ES-I3 (cell line): ENCODE measurements around the gene TGFBI.

ENCODE experiments used
- H3K36me3 ChIP-seq: 2 replicates; pipeline ENCODE4 v1.6.1; 2013; ENCODE audit warnings: mild to moderate bottlenecking, low read length, control low read depth, moderate library complexity; ENCODE audit not compliant: insufficient read depth
- H3K4me1 ChIP-seq: 2 replicates; pipeline ENCODE4 v1.6.1; 2013; ENCODE audit warnings: mild to moderate bottlenecking, control low read depth, low read length; ENCODE audit not compliant: insufficient read depth
- H3K9ac ChIP-seq: 2 replicates; pipeline ENCODE4 v1.6.1; 2013; ENCODE audit warnings: low read depth, mild to moderate bottlenecking, low read length, moderate library complexity
- H3K9me3 ChIP-seq: 2 replicates; pipeline ENCODE4 v1.6.1; 2013; ENCODE audit warnings: mild to moderate bottlenecking, low read length, moderate library complexity; ENCODE audit not compliant: control insufficient read depth, insufficient read depth

The TGFBI gene

GRCh38 chr5:136028782-136029742 is at the start of gene TGFBI:
Gene TGFBI (plus strand): TSS chr5:136028988. CDS start chr5:136029056, 68 bp downstream.
- Histone ChIP-seq H3K9me3 (no peaks in the 10 kb centered on the region), H3K4me1 (peaks cover 6% of the 10 kb centered on the region; the same call in 1 of the 2 replicates), H3K9ac (peak within 1 kb of the TSS; percentile 70), H3K36me3 (no peaks in the 10 kb centered on the region)

- H3K36me3 ChIP-seq, result no peaks in the 10 kb centered on the region
- H3K4me1 ChIP-seq, result peaks cover 10% of the 10 kb centered on the region
- H3K9me3 ChIP-seq, result no peaks in the 10 kb centered on the region
- H3K9ac ChIP-seq, result no peak overlapping the region
These were observed 49.8 kb upstream of the TGFBI start for GRCh38 chr5:135978993-135979392.

- Histone ChIP-seq H3K4me1 (peaks cover 10% of the 10 kb centered on the region), H3K36me3 (no peaks in the 10 kb centered on the region), H3K9me3 (no peaks in the 10 kb centered on the region), H3K9ac (no peak overlapping the region)
These were observed 49.3 kb upstream of the TGFBI start for GRCh38 chr5:135979510-135979909.

GRCh38 chr5:135980620-135981019 is 48.2 kb upstream of the TGFBI start:
- Histone ChIP-seq H3K36me3 (no peaks in the 10 kb centered on the region), H3K4me1 (peaks cover 4% of the 10 kb centered on the region), H3K9me3 (no peaks in the 10 kb centered on the region), H3K9ac (no peak overlapping the region)

GRCh38 chr5:135985951-135986350 is 42.8 kb upstream of the TGFBI start:
- Histone ChIP-seq H3K9me3 (no peaks in the 10 kb centered on the region), H3K36me3 (no peaks in the 10 kb centered on the region), H3K4me1 (no peaks in the 10 kb centered on the region), H3K9ac (no peak overlapping the region)

GRCh38 chr5:135986401-135986800 is 42.4 kb upstream of the TGFBI start:
- Histone ChIP-seq H3K36me3 (no peaks in the 10 kb centered on the region), H3K4me1 (no peaks in the 10 kb centered on the region), H3K9me3 (no peaks in the 10 kb centered on the region), H3K9ac (no peak overlapping the region)

- Histone ChIP-seq H3K4me1 (no peaks in the 10 kb centered on the region), H3K9me3 (no peaks in the 10 kb centered on the region), H3K36me3 (no peaks in the 10 kb centered on the region), H3K9ac (no peak overlapping the region)
These were observed 41.8 kb upstream of the TGFBI start for GRCh38 chr5:135986891-135987401.

- Histone ChIP-seq H3K9ac (no peak overlapping the region), H3K9me3 (no peaks in the 10 kb centered on the region), H3K4me1 (no peaks in the 10 kb centered on the region), H3K36me3 (no peaks in the 10 kb centered on the region)
These were observed 40.2 kb upstream of the TGFBI start for GRCh38 chr5:135988546-135988945.

GRCh38 chr5:135989686-135990085 is 39.1 kb upstream of the TGFBI start:
- H3K36me3 ChIP-seq, result no peaks in the 10 kb centered on the region
- H3K9me3 ChIP-seq, result no peaks in the 10 kb centered on the region
- no peak overlapping the region for H3K9ac ChIP-seq
- H3K4me1 ChIP-seq, result no peaks in the 10 kb centered on the region

GRCh38 chr5:135990528-135991255 is 38.1 kb upstream of the TGFBI start:
- H3K36me3 ChIP-seq, result no peaks in the 10 kb centered on the region

GRCh38 chr5:135991429-135991828 is 37.4 kb upstream of the TGFBI start:
- H3K9ac ChIP-seq, result no peak overlapping the region
- H3K36me3 ChIP-seq, result no peaks in the 10 kb centered on the region
- H3K9me3 ChIP-seq, result no peaks in the 10 kb centered on the region
- no peaks in the 10 kb centered on the region for H3K4me1 ChIP-seq

More at GRCh38 chr5:135990528-135991255, 38.1 kb upstream of the TGFBI start:
- no peak overlapping the region for H3K9ac ChIP-seq
- H3K9me3 ChIP-seq, result no peaks in the 10 kb centered on the region
- no peaks in the 10 kb centered on the region for H3K4me1 ChIP-seq

GRCh38 chr5:135993335-135993879 is 35.4 kb upstream of the TGFBI start:
- Histone ChIP-seq H3K36me3 (no peaks in the 10 kb centered on the region), H3K4me1 (no peaks in the 10 kb centered on the region), H3K9me3 (no peaks in the 10 kb centered on the region), H3K9ac (no peak overlapping the region)

- H3K36me3 ChIP-seq, result no peaks in the 10 kb centered on the region
- H3K4me1 ChIP-seq, result 0 out of 2 replicates have a peak, but pooled peaks cover 4% of the 10 kb centered on the region
- no peak overlapping the region for H3K9ac ChIP-seq
- no peaks in the 10 kb centered on the region for H3K9me3 ChIP-seq
These were observed 34.7 kb upstream of the TGFBI start for GRCh38 chr5:135993880-135994636.

GRCh38 chr5:135995976-135996375 is 32.8 kb upstream of the TGFBI start:
- H3K36me3 ChIP-seq, result no peaks in the 10 kb centered on the region
- H3K9ac ChIP-seq, result no peak overlapping the region
- H3K4me1 ChIP-seq, result 0 out of 2 replicates have a peak, but pooled peaks cover 4% of the 10 kb centered on the region
- no peaks in the 10 kb centered on the region for H3K9me3 ChIP-seq
